Left lung (tissue), 10 donors: ENCODE measurements around the gene COX20. TPM values are rescaled to one million over a fixed set of nuclear protein-coding genes. Genes with fewer than 3 reads are reported as not detected.

Experiments used
- ATAC-seq: fragments of 200-7000 bp; cut with Tn5 transposase; one replicate; pipeline ENCODE4 v1.9.1; 2020; ENCODE audit warnings: moderate library complexity
- DNase-seq, 4 donors: peaks; one replicate each; pipeline ENCODE4 v3.0.0-alpha.2; 2013 to 2020
- H3K27ac ChIP-seq, 2 donors: fragments of 200-600 bp; sonication (generic) in 1 of 2; one replicate each; pipeline versions ENCODE4 v1.5.0 to v1.8.0; 2020 to 2021
- H3K27me3 ChIP-seq, 2 donors: fragments of 200-600 bp; sonication (generic) in 1 of 2; one replicate each; pipeline versions ENCODE4 v1.5.0 to v1.8.0; 2020 to 2021
- H3K36me3 ChIP-seq, 2 donors: fragments of 200-600 bp; sonication (generic) in 1 of 2; one replicate each; pipeline versions ENCODE4 v1.5.0 to v1.8.0; 2020 to 2021
- H3K4me1 ChIP-seq, 2 donors: fragments of 200-600 bp; one replicate each; pipeline ENCODE4 v1.8.0; 2021
- H3K4me3 ChIP-seq, 2 donors: fragments of 200-600 bp; sonication (generic) in 1 of 2; one replicate each; pipeline versions ENCODE4 v1.5.0 to v1.8.0; 2020 to 2021; ENCODE audit warnings: mild to moderate bottlenecking in 1 of 2
- H3K9me3 ChIP-seq, 2 donors: fragments of 200-600 bp; sonication (generic) in 1 of 2; one replicate each; pipeline versions ENCODE4 v1.5.0 to v1.8.0; 2020 to 2021
- intact Hi-C, 2 donors: fragments of 100-400 bp; cut with DNase I; formaldehyde crosslinking; loops; one replicate each; pipeline versions ENCODE4 v1.11.2 to v1.14.2; 2022
- polyA plus RNA-seq, 6 donors: library from polyadenylated mRNA; unstranded; fragments of 120-200 nt; gene quantifications; one replicate each; pipeline ENCODE4 v1.2.1, GENCODE V29; 2013; ENCODE audit not compliant: insufficient read length in 6 of 6
- total RNA-seq, 2 donors: library from RNA; stranded (reverse); fragmentation: NEBNext Ultra II Directional; extraction: Animal tissue kit (Norgen Biotek cat#: 25700); gene quantifications; one replicate each; pipeline ENCODE4 v1.2.1, GENCODE V29; 2021
- TF ChIP-seq, protein P1 (sequence below), 2 donors: fragments of 200-600 bp; sonication (generic) in 1 of 2; IDR thresholded peaks; one replicate each; pipeline versions ENCODE4 v1.5.0 to v1.8.0; 2021; ENCODE audit warnings: antibody characterized with exemption in 2 of 2
- donor health status: DM: no; HTN: yes; CAD: no.
- donor health status: DM: no; HTN: no; CAD: no.

Gene COX20
- total and polyA plus RNA-seq, 8 donors, result 27.1 to 125 (median 94.8) TPM

DNA sequence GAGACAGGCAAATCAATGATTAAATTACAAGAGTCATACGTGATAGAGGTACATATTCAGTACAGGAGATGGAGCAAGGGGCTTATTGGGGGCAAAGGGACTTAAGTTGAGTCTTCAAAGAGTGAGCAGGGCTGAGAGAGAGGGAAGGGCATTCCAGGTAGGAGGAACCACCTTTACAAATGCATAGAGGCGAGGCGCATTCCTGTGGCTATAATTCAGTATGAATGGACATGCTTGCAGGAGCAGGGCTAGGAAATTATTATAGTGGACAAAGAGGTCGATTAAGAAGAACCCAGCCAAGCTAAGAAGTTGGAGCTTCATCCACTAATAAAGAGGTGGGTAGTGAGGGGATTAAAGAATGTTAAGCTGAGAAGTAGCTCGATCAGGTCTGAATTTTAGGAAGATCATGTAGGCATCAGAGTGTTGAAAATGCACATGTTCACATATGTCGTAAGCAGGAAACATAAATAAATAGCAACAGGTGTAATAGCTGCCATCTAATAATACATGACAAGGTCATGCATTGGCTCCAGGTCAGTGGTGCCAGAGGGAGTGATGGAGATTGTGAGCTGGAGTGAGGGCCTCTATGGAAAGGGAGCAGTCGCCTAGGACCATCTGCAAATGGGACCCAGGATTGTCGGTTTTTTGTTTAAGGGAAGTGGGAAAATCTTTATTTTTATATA is 40.9 kb downstream of the COX20 start:
- Histone ChIP-seq H3K4me1 (no peaks in the 10 kb centered on the region), H3K9me3 (no peaks in the 10 kb centered on the region), H3K36me3 (no peaks in the 10 kb centered on the region), H3K27ac (no peak overlapping the region), H3K4me3 (no peak overlapping the region), H3K27me3 (no peaks in the 10 kb centered on the region)
- ATAC-seq, result no peak
- intact Hi-C loops, result no loop called here
- TF ChIP-seq, protein P1, sequence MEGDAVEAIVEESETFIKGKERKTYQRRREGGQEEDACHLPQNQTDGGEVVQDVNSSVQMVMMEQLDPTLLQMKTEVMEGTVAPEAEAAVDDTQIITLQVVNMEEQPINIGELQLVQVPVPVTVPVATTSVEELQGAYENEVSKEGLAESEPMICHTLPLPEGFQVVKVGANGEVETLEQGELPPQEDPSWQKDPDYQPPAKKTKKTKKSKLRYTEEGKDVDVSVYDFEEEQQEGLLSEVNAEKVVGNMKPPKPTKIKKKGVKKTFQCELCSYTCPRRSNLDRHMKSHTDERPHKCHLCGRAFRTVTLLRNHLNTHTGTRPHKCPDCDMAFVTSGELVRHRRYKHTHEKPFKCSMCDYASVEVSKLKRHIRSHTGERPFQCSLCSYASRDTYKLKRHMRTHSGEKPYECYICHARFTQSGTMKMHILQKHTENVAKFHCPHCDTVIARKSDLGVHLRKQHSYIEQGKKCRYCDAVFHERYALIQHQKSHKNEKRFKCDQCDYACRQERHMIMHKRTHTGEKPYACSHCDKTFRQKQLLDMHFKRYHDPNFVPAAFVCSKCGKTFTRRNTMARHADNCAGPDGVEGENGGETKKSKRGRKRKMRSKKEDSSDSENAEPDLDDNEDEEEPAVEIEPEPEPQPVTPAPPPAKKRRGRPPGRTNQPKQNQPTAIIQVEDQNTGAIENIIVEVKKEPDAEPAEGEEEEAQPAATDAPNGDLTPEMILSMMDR (IDR thresholded peaks at IDR 0.05), result no peak
- DNase-seq, result no peak

DNA sequence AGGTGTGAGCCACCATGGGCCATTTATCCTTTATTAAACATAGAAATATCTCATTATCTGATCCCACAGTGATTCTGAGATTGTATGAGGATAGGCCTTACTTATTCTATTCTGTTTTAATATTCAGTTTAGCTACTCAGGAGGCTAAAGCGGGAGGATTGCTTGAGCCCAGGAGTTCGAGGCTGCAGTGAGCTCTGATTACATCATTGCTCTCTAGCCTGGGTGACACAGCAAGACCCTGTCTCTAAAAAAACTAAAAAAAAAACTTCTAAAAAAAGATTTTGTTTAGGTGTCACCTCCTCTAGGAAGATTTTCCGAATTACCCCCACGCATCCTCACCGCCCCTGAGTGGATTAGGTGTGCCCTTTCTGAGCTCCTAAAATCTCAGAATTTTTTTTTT is 43.2 kb downstream of the COX20 start:
- Histone ChIP-seq H3K4me3 (no peak overlapping the region), H3K27ac (no peak overlapping the region), H3K27me3 (no peaks in the 10 kb centered on the region), H3K4me1 (no peaks in the 10 kb centered on the region), H3K9me3 (no peaks in the 10 kb centered on the region), H3K36me3 (no peaks in the 10 kb centered on the region)
- intact Hi-C loops, result no loop called here
- ATAC-seq (no peak), DNase-seq (no peak)
- TF ChIP-seq, protein P1 (IDR thresholded peaks at IDR 0.05), result no peak

DNA sequence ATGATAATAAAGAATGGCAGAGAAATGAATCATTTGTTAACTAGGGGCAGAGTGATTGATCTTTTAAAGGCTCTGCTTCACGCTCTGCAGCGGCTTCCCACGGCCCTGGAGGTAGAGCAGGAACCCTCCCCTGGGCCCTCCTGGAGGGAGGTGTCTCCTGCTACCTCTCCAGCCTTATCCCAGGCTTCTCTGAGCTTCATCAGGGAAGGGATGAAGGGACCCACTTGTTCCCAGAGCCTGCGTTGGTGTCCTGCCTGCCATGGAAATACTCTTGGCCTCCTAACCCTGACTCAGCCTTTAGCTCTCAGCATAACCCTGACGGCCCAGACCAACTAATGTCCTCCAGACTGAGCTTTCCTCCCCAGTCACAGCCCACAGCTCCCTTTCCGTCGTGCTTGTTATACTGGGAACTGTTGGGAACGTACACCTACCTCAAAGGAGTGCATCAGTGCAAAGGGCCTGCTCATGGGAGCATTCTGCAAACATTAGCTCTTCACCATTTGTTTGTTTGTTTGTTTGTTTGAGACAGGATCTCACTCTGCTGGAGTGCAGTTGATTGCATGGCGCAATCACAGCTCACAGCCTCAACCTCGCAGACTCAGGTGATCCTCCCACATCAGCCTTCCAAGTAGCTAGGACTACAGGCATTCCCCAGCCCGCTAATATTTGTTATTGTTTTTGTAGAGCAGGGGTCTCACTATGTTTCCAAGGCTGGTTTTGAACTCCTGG is 46.3 kb downstream of the COX20 start:
- Histone ChIP-seq H3K4me3 (no peak overlapping the region), H3K9me3 (no peaks in the 10 kb centered on the region), H3K4me1 (no peaks in the 10 kb centered on the region), H3K27ac (no peak overlapping the region), H3K27me3 (no peaks in the 10 kb centered on the region), H3K36me3 (no peaks in the 10 kb centered on the region)
- TF ChIP-seq, protein P1 (IDR thresholded peaks at IDR 0.05), result no peak
- no peak for ATAC-seq
- intact Hi-C loops, result no loop called here
- no peak for DNase-seq

DNA sequence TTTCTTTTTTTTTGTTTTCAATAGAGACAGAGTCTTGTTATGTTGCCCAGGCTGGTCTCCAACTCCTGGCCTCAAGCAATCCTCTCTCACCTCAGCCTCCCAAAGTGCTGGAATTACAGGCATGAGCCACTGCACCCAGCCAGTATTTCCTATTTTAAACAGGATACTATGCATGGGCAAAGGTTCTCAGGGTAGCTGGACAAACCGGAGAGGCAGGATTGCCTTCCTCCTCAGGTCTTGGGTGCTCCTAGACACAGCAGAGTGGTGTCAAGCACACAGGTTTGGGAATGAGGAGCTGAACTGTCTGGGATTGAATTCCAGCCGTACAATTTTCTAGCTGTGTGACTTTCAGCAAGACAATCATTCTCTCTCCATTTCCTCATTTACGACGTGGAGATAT is 51.8 kb downstream of the COX20 start:
- intact Hi-C loops, result no loop called here
- H3K4me1 ChIP-seq, result no peaks in the 10 kb centered on the region
- H3K27me3 ChIP-seq, result no peaks in the 10 kb centered on the region
- TF ChIP-seq, protein P1 (IDR thresholded peaks at IDR 0.05), result no peak
- no peak overlapping the region for H3K27ac ChIP-seq
- DNase-seq (no peak), ATAC-seq (no peak)
- H3K4me3 ChIP-seq, result no peak overlapping the region
- no peaks in the 10 kb centered on the region for H3K36me3 ChIP-seq
- no peaks in the 10 kb centered on the region for H3K9me3 ChIP-seq

DNA sequence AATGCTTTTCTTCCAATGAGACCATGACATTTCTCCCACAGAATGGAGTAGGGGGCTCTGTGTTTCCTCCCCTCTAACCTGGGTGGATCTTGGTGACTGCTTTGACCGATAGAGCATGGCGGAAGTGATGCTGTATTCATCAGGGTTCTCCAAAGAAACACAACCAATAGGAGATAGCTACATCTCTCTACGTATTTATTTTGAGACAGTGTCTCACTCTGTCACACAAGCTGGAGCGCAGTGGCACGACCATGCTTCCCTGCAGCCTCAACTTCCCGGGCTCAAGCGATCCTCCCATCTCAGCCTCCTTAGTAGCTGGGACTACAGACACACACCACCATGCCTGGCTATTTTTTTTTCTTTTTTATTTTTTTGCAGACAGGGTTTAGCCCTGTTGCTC is 58.4 kb downstream of the COX20 start:
- TF ChIP-seq, protein P1 (IDR thresholded peaks at IDR 0.05), result no peak
- H3K36me3 ChIP-seq, result no peaks in the 10 kb centered on the region
- no peak for ATAC-seq
- no peaks in the 10 kb centered on the region for H3K27me3 ChIP-seq
- intact Hi-C loops, result no loop called here
- H3K4me3 ChIP-seq, result no peak overlapping the region
- no peaks in the 10 kb centered on the region for H3K4me1 ChIP-seq
- H3K9me3 ChIP-seq, result no peaks in the 10 kb centered on the region
- no peak for DNase-seq
- H3K27ac ChIP-seq, result no peak overlapping the region

Other genes starting within 250 kb of the COX20 start
- gene DESI2, start 182.5 kb upstream of the COX20 start, total RNA-seq, result 10 to 100 TPM; 48.3 to 50.7 TPM
- 10 to 100 TPM; 66.6 to 77.0 (median 69.7) TPM for gene DESI2, start 182.5 kb upstream of the COX20 start, polyA plus RNA-seq
- gene HNRNPU, start 28.9 kb downstream of the COX20 start, total RNA-seq, result 100 to 1,000 TPM; 248 to 263 TPM
- 100 to 1,000 TPM; 583 to 663 (median 621) TPM for gene HNRNPU, start 28.9 kb downstream of the COX20 start, polyA plus RNA-seq